HEK293T (cell line): Measurements from ENCODE around the gene RBMX2.

Experiments
- ARNT ChIP-seq: fragments of 450-650 bp; IDR thresholded peaks from 2 replicates; pipeline ENCODE4 v1.6.1; 2017; ENCODE audit warnings: mild to moderate bottlenecking
- BHLHE40 ChIP-seq: fragments of 450-650 bp; IDR thresholded peaks from 2 replicates; pipeline ENCODE4 v1.6.1; 2016; ENCODE audit warnings: mild to moderate bottlenecking, moderate library complexity, borderline replicate concordance
- CTBP1 ChIP-seq: fragments of 450-650 bp; IDR thresholded peaks from 2 replicates; pipeline ENCODE4 v1.6.1; 2016; ENCODE audit warnings: borderline replicate concordance
- ELF4 ChIP-seq: fragments of 450-650 bp; IDR thresholded peaks from 2 replicates; pipeline ENCODE4 v1.6.1; 2017; ENCODE audit warnings: antibody characterized with exemption
- FOXK2 ChIP-seq: fragments of 450-650 bp; IDR thresholded peaks from 2 replicates; pipeline ENCODE4 v1.6.1; 2016; ENCODE audit warnings: mild to moderate bottlenecking
- FOXM1 ChIP-seq: fragments of 450-650 bp; IDR thresholded peaks from 2 replicates; pipeline ENCODE4 v1.6.1; 2017; ENCODE audit warnings: mild to moderate bottlenecking, borderline replicate concordance
- SUZ12 ChIP-seq: fragments of 450-650 bp; IDR thresholded peaks from 2 replicates; pipeline ENCODE4 v1.6.1; 2016; ENCODE audit warnings: mild to moderate bottlenecking
- TARDBP ChIP-seq: fragments of 450-650 bp; IDR thresholded peaks from 2 replicates; pipeline ENCODE4 v1.6.1; 2016
- ZNF384 ChIP-seq: fragments of 450-650 bp; IDR thresholded peaks from 2 replicates; pipeline ENCODE4 v1.6.1; 2016

- TF ChIP-seq BHLHE40 (no peak), ELF4 (no peak), ARNT (no peak), CTBP1 (no peak), TARDBP (no peak), FOXK2 (no peak), SUZ12 (no peak), ZNF384 (no peak), FOXM1 (no peak)
Measured at GRCh38 chrX:130418740-130419139, 17.0 kb downstream of the RBMX2 start.
